Measurements from ENCODE around the gene BNC2.

The BNC2 gene

DNA sequence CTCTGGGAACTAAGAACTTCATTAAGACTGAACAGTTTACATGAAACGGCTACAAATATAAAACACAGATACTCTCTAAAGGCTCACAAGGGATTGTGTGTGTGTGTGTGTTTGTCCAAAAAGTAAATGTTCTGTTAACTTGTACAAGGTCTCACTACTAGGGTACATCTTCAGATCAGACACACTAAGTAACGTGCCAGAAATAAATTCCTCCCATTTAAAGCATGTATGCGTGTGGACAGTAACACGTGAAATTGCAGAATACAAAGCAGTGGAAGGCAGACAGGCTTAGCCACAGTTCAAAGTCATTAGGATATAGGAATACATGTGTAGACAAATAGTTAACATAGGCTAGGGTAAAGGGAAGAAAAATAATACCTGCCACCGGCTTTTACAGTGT lies 1.8 kb downstream of the BNC2 start:
- H3K4me3 ChIP-seq (ENCODE audit: low read length) = peak overlapping the region; percentile 86
- no peak for DNase-seq (ENCODE audit: low read depth)
- TF ChIP-seq CTCF (conservative IDR thresholded peaks at IDR 0.05; ENCODE audit: low read depth, low read length) = no peak

- no peak for DNase-seq (ENCODE audit: low read depth)
- H3K4me3 ChIP-seq (ENCODE audit: low read length) = peak overlapping the region; percentile 21
Observed at GRCh38 chr9:16867576-16868311, 2.7 kb downstream of the BNC2 start.

GRCh38 chr9:16866587-16866986 lies 3.9 kb downstream of the BNC2 start:
- DNase-seq (ENCODE audit: low read depth) = no peak
- TF ChIP-seq CTCF (conservative IDR thresholded peaks at IDR 0.05; ENCODE audit: low read depth, low read length) = no peak
- no peak overlapping the region for H3K4me3 ChIP-seq (ENCODE audit: low read length)

More at GRCh38 chr9:16867576-16868311, 2.7 kb downstream of the BNC2 start:
- TF ChIP-seq CTCF (conservative IDR thresholded peaks at IDR 0.05; ENCODE audit: low read depth, low read length) = no peak

DNA sequence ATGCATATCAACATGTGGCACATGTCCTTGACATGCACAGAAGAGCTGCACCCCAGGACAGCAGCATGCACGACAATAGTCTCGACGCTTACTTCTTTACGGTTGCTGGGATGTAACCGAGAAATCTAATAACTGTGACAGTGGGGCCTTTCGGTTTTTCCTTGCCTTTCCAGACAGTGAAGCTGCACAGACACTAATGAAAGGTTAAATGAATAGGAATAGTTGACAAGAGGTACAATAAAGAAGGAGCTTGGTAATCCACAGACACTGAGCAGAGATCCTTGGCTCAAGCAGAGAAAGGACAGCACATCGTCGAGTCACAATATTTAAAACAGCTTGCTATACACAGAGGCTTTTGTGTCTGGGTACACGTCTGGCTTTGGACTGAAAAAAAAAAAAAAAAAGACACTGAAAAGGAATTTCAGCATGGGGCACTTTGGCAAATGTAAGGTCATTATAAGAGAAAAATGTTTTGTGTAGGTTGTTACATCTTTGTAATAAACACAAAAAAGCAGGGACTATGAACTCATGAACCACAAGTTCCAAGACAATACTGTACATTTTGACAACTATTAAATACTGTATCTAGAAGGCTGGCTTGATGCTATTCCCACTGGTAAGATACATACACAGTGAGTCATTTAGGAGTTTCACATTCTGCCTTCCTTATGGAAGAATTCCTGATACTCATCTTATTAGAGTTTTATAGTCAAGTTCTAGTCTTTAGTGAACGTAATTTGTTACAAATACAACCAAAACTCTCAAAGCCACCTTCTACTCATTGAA lies 5.6 kb downstream of the BNC2 start:
- DNase-seq (ENCODE audit: low read depth) = no peak
- H3K4me3 ChIP-seq (ENCODE audit: low read length) = no peak overlapping the region
- no peak for TF ChIP-seq CTCF (conservative IDR thresholded peaks at IDR 0.05; ENCODE audit: low read depth, low read length)

GRCh38 chr9:16848179-16848578 lies 22.3 kb downstream of the BNC2 start:
- no peak for DNase-seq (ENCODE audit: low read depth)
- no peak for TF ChIP-seq CTCF (conservative IDR thresholded peaks at IDR 0.05; ENCODE audit: low read depth, low read length)
- no peak overlapping the region for H3K4me3 ChIP-seq (ENCODE audit: low read length)

DNA sequence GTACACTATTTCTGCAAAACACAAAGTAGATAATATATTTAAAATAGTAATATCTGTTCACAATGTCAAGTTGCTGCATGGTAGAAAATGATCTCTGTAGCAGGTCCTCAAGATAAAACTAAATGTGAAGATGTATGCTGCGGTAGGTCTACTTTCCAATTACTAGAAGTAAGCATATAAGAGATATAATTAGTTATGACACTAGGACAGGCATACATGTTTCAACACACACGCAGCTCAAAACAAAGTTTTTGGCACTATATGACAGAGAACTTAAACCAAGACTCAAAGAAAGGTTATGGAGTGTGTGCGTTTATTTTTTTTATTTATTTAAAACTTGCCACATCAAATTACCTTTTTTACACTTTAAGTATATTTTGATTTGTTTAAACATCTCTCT lies 23.5 kb downstream of the BNC2 start:
- no peak for TF ChIP-seq CTCF (conservative IDR thresholded peaks at IDR 0.05; ENCODE audit: low read depth, low read length)

GRCh38 chr9:16846367-16846766 lies 24.1 kb downstream of the BNC2 start:
- DNase-seq (ENCODE audit: low read depth) = no peak
- TF ChIP-seq CTCF (conservative IDR thresholded peaks at IDR 0.05; ENCODE audit: low read depth, low read length) = no peak

More for the DNA sequence above, 23.5 kb downstream of the BNC2 start:
- DNase-seq (ENCODE audit: low read depth) = no peak
- H3K4me3 ChIP-seq (ENCODE audit: low read length) = no peak overlapping the region

More at GRCh38 chr9:16846367-16846766, 24.1 kb downstream of the BNC2 start:
- H3K4me3 ChIP-seq (ENCODE audit: low read length) = no peak overlapping the region
